HepG2 (cell line): Measurements from ENCODE around the gene HDAC4. TPM values are rescaled to one million over a fixed set of nuclear protein-coding genes. Genes with fewer than 3 reads are reported as not detected.

Source experiments
- ARNTL ChIP-seq: sonication (generic); formaldehyde crosslinking; IDR thresholded peaks from 2 replicates; pipeline ENCODE4 v1.4.0; 2020; ENCODE audit warnings: mild to moderate bottlenecking, missing genetic modification reagents
- FOXA1 ChIP-seq, 2 experiments: fragments of 450-650 bp in 1 of 2; sonication (generic) in 1 of 2; formaldehyde crosslinking in 1 of 2; IDR thresholded peaks; 2 replicates each; pipeline versions ENCODE4 v1.4.0 to v1.6.1; 2016 to 2020; ENCODE audit warnings: missing genetic modification reagents in 1 of 2
- FOXA3 ChIP-seq: IDR thresholded peaks from 2 replicates; pipeline ENCODE4 v1.6.1; 2016; ENCODE audit warnings: missing genetic modification reagents, missing compliant biosample characterization
- FOXP4 ChIP-seq: sonication (generic); formaldehyde crosslinking; IDR thresholded peaks from 2 replicates; pipeline ENCODE4 v1.4.0; 2020; ENCODE audit warnings: missing genetic modification reagents
- MAFF ChIP-seq: IDR thresholded peaks from 2 replicates; pipeline ENCODE4 v1.6.1; 2011; ENCODE audit warnings: low read depth, low read length, improper control_type of control experiment
- PHF5A ChIP-seq: IDR thresholded peaks from one replicate; pipeline ENCODE4 v1.6.1; 2018; ENCODE audit warnings: low read depth, missing genetic modification reagents; ENCODE audit not compliant: unreplicated experiment
- RXRB ChIP-seq: IDR thresholded peaks from 2 replicates; pipeline ENCODE4 v1.6.1; 2016; ENCODE audit warnings: borderline replicate concordance, missing genetic modification reagents, missing compliant biosample characterization
- SALL1 ChIP-seq: sonication (generic); formaldehyde crosslinking; IDR thresholded peaks from 2 replicates; pipeline ENCODE4 v1.8.0; 2022; ENCODE audit warnings: mild to moderate bottlenecking, missing genetic modification reagents
- TMF1 ChIP-seq: sonication (generic); formaldehyde crosslinking; IDR thresholded peaks from 2 replicates; pipeline ENCODE4 v1.8.1; 2022; ENCODE audit warnings: low read depth, missing genetic modification reagents
- ZNF414 ChIP-seq: sonication (generic); formaldehyde crosslinking; IDR thresholded peaks from 2 replicates; pipeline ENCODE4 v1.5.0; 2020; ENCODE audit warnings: missing genetic modification reagents
- ZNF451 ChIP-seq: sonication (generic); formaldehyde crosslinking; IDR thresholded peaks from 2 replicates; pipeline ENCODE4 v1.5.0; 2020; ENCODE audit warnings: mild to moderate bottlenecking, missing genetic modification reagents
- ZNF589 ChIP-seq: sonication (generic); formaldehyde crosslinking; conservative IDR thresholded peaks from 2 replicates; pipeline ENCODE4 v1.8.0; 2022; ENCODE audit warnings: mild to moderate bottlenecking, moderate library complexity, missing genetic modification reagents
- polyA plus RNA-seq, 8 experiments: library from polyadenylated mRNA; depleted of rRNA in 3 of 8; stranded (reverse) in 7 of 8; unstranded in 1 of 8; fragments of >200 nt; fragmentation: Illumina TruSeq in 4 of 8; extraction: Trizol in 4 of 8; gene quantifications; 2 replicates each; pipeline versions ENCODE4 v1.2.1 to v1.2.3, GENCODE V29; 2011 to 2016; ENCODE audit warnings: low read depth in 4 of 8, missing spikeins in 1 of 8, mixed read lengths in 1 of 8; ENCODE audit not compliant: insufficient read depth in 1 of 8
- total RNA-seq, 5 experiments: library from RNA; depleted of rRNA; stranded (reverse); fragments of >200 nt; fragmentation: Illumina TruSeq; extraction: Trizol; gene quantifications; 2 replicates each; pipeline ENCODE4 v1.2.3, GENCODE V29; 2016; ENCODE audit warnings: low read depth in 1 of 5
- TF ChIP-seq, protein P1 (sequence below): sonication (generic); formaldehyde crosslinking; IDR thresholded peaks from 2 replicates; pipeline ENCODE4 v1.5.1; 2020; ENCODE audit warnings: mild to moderate bottlenecking, moderate library complexity, missing genetic modification reagents
- TF ChIP-seq, protein P2 (sequence below): sonication (generic); formaldehyde crosslinking; IDR thresholded peaks from 2 replicates; pipeline ENCODE4 v1.4.0; 2020; ENCODE audit warnings: missing genetic modification reagents

Gene HDAC4
- total and polyA plus RNA-seq, 2 of the 13 experiments (the other 11 are each of a cell fraction or from before 2014, with no cell fraction given): 10.1 to 11.5 TPM

- TF ChIP-seq, protein P1, sequence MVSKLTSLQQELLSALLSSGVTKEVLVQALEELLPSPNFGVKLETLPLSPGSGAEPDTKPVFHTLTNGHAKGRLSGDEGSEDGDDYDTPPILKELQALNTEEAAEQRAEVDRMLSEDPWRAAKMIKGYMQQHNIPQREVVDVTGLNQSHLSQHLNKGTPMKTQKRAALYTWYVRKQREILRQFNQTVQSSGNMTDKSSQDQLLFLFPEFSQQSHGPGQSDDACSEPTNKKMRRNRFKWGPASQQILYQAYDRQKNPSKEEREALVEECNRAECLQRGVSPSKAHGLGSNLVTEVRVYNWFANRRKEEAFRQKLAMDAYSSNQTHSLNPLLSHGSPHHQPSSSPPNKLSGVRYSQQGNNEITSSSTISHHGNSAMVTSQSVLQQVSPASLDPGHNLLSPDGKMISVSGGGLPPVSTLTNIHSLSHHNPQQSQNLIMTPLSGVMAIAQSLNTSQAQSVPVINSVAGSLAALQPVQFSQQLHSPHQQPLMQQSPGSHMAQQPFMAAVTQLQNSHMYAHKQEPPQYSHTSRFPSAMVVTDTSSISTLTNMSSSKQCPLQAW: peak; percentile 72; the same call in 1 of the 2 replicates
- 0 out of 2 replicates have a peak, but pooled peaks have one; percentile 63 for TF ChIP-seq ZNF414 (CRISPR knock-in tag)
- TF ChIP-seq FOXA3 (CRISPR knock-in tag): peak; percentile 53
- TF ChIP-seq TMF1: no peak
- TF ChIP-seq ZNF451 (CRISPR knock-in tag): 0 out of 2 replicates have a peak, but pooled peaks have one; percentile 35
- TF ChIP-seq ARNTL (CRISPR knock-in tag): peak; percentile 87; the same call in 1 of the 2 replicates
- TF ChIP-seq FOXA1 (IDR thresholded peaks at IDR 0.05): no peak
- TF ChIP-seq FOXA1 (CRISPR knock-in tag; IDR thresholded peaks at IDR 0.05): peak; percentile 50
- peak; percentile 59; the same call in 1 of the 2 replicates for TF ChIP-seq SALL1 (CRISPR knock-in tag)
- TF ChIP-seq RXRB (CRISPR knock-in tag): peak; percentile 57
- TF ChIP-seq, protein P2, sequence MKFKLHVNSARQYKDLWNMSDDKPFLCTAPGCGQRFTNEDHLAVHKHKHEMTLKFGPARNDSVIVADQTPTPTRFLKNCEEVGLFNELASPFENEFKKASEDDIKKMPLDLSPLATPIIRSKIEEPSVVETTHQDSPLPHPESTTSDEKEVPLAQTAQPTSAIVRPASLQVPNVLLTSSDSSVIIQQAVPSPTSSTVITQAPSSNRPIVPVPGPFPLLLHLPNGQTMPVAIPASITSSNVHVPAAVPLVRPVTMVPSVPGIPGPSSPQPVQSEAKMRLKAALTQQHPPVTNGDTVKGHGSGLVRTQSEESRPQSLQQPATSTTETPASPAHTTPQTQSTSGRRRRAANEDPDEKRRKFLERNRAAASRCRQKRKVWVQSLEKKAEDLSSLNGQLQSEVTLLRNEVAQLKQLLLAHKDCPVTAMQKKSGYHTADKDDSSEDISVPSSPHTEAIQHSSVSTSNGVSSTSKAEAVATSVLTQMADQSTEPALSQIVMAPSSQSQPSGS (CRISPR knock-in tag): peak; percentile 27; the same call in 1 of the 2 replicates
- peak; percentile 98 for TF ChIP-seq MAFF
- TF ChIP-seq FOXP4 (CRISPR knock-in tag): peak; percentile 75
- no peak for TF ChIP-seq PHF5A (CRISPR knock-in tag)
- 0 out of 2 replicates have a peak, but pooled peaks have one; percentile 53 for TF ChIP-seq ZNF589 (CRISPR knock-in tag)
Observed at GRCh38 chr2:239299218-239299939, 101.4 kb downstream of the HDAC4 start (continued).
